ENCODE results near the gene GBE1. TPM values are rescaled to one million over a fixed set of nuclear protein-coding genes. Genes with fewer than 3 reads are reported as not detected.
A peak's percentile ranks its signal among the peaks of the same experiment; 100 is the strongest.

GBE1 gene
- total RNA-seq, 1 donor from 2014 or later = 29.2 TPM

GRCh38 chr3:81592101-81592500, 169.3 kb downstream of the GBE1 start:
- Histone ChIP-seq H3K36me3 (peaks cover 4% of the 10 kb centered on the region), H3K27me3 (no peaks in the 10 kb centered on the region), H3K4me3 (no peak overlapping the region), H3K4me1 (no peaks in the 10 kb centered on the region), H3K27ac (no peak overlapping the region), H3K9me3 (no peaks in the 10 kb centered on the region)
- intact Hi-C loops (cut with DNase I) = no loop called here
- no peak for TF ChIP-seq CTCF (IDR thresholded peaks at IDR 0.05)
- DNase-seq (no peak), ATAC-seq (no peak)

- intact Hi-C loops (cut with DNase I) = no loop called here
- no peak for ATAC-seq
- TF ChIP-seq CTCF (IDR thresholded peaks at IDR 0.05) = no peak
These were observed 175.5 kb downstream of the GBE1 start for GRCh38 chr3:81585937-81586336.

GRCh38 chr3:81585056-81585455, 176.4 kb downstream of the GBE1 start:
- intact Hi-C loops (cut with DNase I) = no loop called here
- H3K4me3 ChIP-seq = no peak overlapping the region
- no peaks in the 10 kb centered on the region for H3K9me3 ChIP-seq
- no peak for ATAC-seq
- no peaks in the 10 kb centered on the region for H3K4me1 ChIP-seq
- H3K27ac ChIP-seq = no peak overlapping the region
- H3K36me3 ChIP-seq = no peaks in the 10 kb centered on the region
- H3K27me3 ChIP-seq = no peaks in the 10 kb centered on the region
- no peak for TF ChIP-seq CTCF (IDR thresholded peaks at IDR 0.05)
- DNase-seq = no peak

More at GRCh38 chr3:81585937-81586336, 175.5 kb downstream of the GBE1 start:
- Histone ChIP-seq H3K27me3 (no peaks in the 10 kb centered on the region), H3K4me3 (no peak overlapping the region), H3K4me1 (no peaks in the 10 kb centered on the region), H3K27ac (no peak overlapping the region), H3K9me3 (no peaks in the 10 kb centered on the region), H3K36me3 (no peaks in the 10 kb centered on the region)
- DNase-seq = no peak

- intact Hi-C loops (cut with DNase I) = no loop called here
- Histone ChIP-seq H3K27me3 (no peaks in the 10 kb centered on the region), H3K4me3 (no peak overlapping the region), H3K36me3 (peaks cover 11% of the 10 kb centered on the region), H3K27ac (no peak overlapping the region), H3K4me1 (no peaks in the 10 kb centered on the region), H3K9me3 (no peaks in the 10 kb centered on the region)
- peak; percentile 60 for TF ChIP-seq CTCF (IDR thresholded peaks at IDR 0.05)
- ATAC-seq (peak; percentile 67), DNase-seq (no peak)
These were observed 179.4 kb downstream of the GBE1 start for GRCh38 chr3:81581966-81582599.

GRCh38 chr3:81580355-81580754, 181.1 kb downstream of the GBE1 start:
- TF ChIP-seq CTCF (IDR thresholded peaks at IDR 0.05) = no peak
- no peaks in the 10 kb centered on the region for H3K9me3 ChIP-seq
- DNase-seq = no peak

GRCh38 chr3:81579744-81580143, 181.7 kb downstream of the GBE1 start:
- no peak overlapping the region for H3K27ac ChIP-seq
- no peak for DNase-seq
- ATAC-seq = no peak
- intact Hi-C loops (cut with DNase I) = no loop called here
- H3K9me3 ChIP-seq = no peaks in the 10 kb centered on the region
- peaks cover 18% of the 10 kb centered on the region for H3K36me3 ChIP-seq
- H3K4me1 ChIP-seq = no peaks in the 10 kb centered on the region
- no peaks in the 10 kb centered on the region for H3K27me3 ChIP-seq
- no peak for TF ChIP-seq CTCF (IDR thresholded peaks at IDR 0.05)
- no peak overlapping the region for H3K4me3 ChIP-seq

More at GRCh38 chr3:81580355-81580754, 181.1 kb downstream of the GBE1 start:
- ATAC-seq = no peak
- Histone ChIP-seq H3K27me3 (no peaks in the 10 kb centered on the region), H3K4me3 (no peak overlapping the region), H3K36me3 (peaks cover 18% of the 10 kb centered on the region), H3K4me1 (no peaks in the 10 kb centered on the region), H3K27ac (no peak overlapping the region)
- intact Hi-C loops (cut with DNase I) = no loop called here
